GM21786 (cell line): ENCODE results near the gene TTLL10.

ENCODE experiments used
- ATAC-seq: cut with Tn5 transposase; IDR thresholded peaks from one replicate; pipeline ENCODE4 v1.9.1; 2021; ENCODE audit not compliant: unreplicated experiment

TTLL10 gene

GRCh38 chr1:1203561-1204424 is 30.1 kb downstream of the TTLL10 start:
- no peak for ATAC-seq

GRCh38 chr1:1204425-1204920 is 30.8 kb downstream of the TTLL10 start:
- ATAC-seq, result no peak

- ATAC-seq, result no peak
These were observed 31.5 kb downstream of the TTLL10 start for GRCh38 chr1:1204998-1205768.

- ATAC-seq, result no peak
These were observed 32.2 kb downstream of the TTLL10 start for GRCh38 chr1:1205769-1206375.

GRCh38 chr1:1206376-1206965 is 32.8 kb downstream of the TTLL10 start, which contains the start of gene TNFRSF18:
Gene TNFRSF18, minus strand, starts transcription at chr1:1206592. Its CDS starts 21 bp downstream, at chr1:1206571.
- no peak for ATAC-seq

- ATAC-seq, result no peak
These were observed 33.4 kb downstream of the TTLL10 start for GRCh38 chr1:1206966-1207531.

- ATAC-seq, result no peak
These were observed 33.9 kb downstream of the TTLL10 start for GRCh38 chr1:1207571-1207892.

GRCh38 chr1:1208713-1209433 is 35.2 kb downstream of the TTLL10 start:
- no peak for ATAC-seq

GRCh38 chr1:1210726-1211540 is 37.3 kb downstream of the TTLL10 start:
- no peak for ATAC-seq

- ATAC-seq, result no peak
These were observed 38.1 kb downstream of the TTLL10 start for GRCh38 chr1:1211541-1212441.

- no peak for ATAC-seq
These were observed 39.2 kb downstream of the TTLL10 start for GRCh38 chr1:1212780-1213344.

GRCh38 chr1:1213345-1214265 is 39.9 kb downstream of the TTLL10 start, which contains the start of gene TNFRSF4:
Gene TNFRSF4, minus strand, starts transcription at chr1:1214153. Its CDS starts 26 bp downstream, at chr1:1214127.
- no peak for ATAC-seq

- no peak for ATAC-seq
These were observed 41.5 kb downstream of the TTLL10 start for GRCh38 chr1:1215080-1215676.

- ATAC-seq, result no peak
These were observed 42.4 kb downstream of the TTLL10 start for GRCh38 chr1:1215881-1216605.

- no peak for ATAC-seq
These were observed 43.3 kb downstream of the TTLL10 start for GRCh38 chr1:1216770-1217620.
